Panc1 (cell line): ENCODE data around the gene SLC25A46. TPM values are rescaled to one million over a fixed set of nuclear protein-coding genes. Genes with fewer than 3 reads are reported as not detected.

Source experiments
- ATAC-seq: fragments of 200-7000 bp; cut with Tn5 transposase; 2 replicates; pipeline ENCODE4 v1.9.1; 2020; ENCODE audit warnings: mild to moderate bottlenecking, moderate library complexity
- BruUV-seq: library from RNA; stranded (reverse); fragments of 400-500 nt; replicated peaks from 2 replicates; lab custom pipeline; 2021; lab: Mats Ljungman, UMichigan
- CTCF ChIA-PET: fragments of 300-600 bp; sonication (Branson Sonifier 250); formaldehyde crosslinking; loops from one replicate; lab custom pipeline; 2022; ENCODE audit warnings: antibody characterized with exemption; lab: Charles Lee
- POLR2A ChIA-PET: fragments of 300-600 bp; sonication (Branson Sonifier 250); formaldehyde crosslinking; loops from one replicate; lab custom pipeline; 2022; ENCODE audit warnings: antibody characterized with exemption; lab: Charles Lee
- DNase-seq: peaks from one replicate; pipeline ENCODE4 v3.0.0-alpha.2; 2010; ENCODE audit warnings: low read depth, low spot score
- H3K27ac ChIP-seq: 2 replicates; pipeline ENCODE4 v1.5.1; 2011; ENCODE audit warnings: mild to moderate bottlenecking, low read length, inconsistent platforms
- H3K27me3 ChIP-seq: fragments of 200-500 bp; sonication (Bioruptor generic); 2 replicates; pipeline ENCODE4 v1.6.0; 2014; ENCODE audit warnings: low read length, inconsistent platforms; ENCODE audit not compliant: control insufficient read depth, insufficient read depth
- H3K36me3 ChIP-seq: fragments of 200-500 bp; sonication (Bioruptor generic); 2 replicates; pipeline ENCODE4 v1.5.1; 2014; ENCODE audit warnings: inconsistent platforms, mild to moderate bottlenecking, low read length, moderate library complexity; ENCODE audit not compliant: control insufficient read depth, insufficient read depth
- H3K4me1 ChIP-seq: 2 replicates; pipeline ENCODE4 v1.5.1; 2011; ENCODE audit warnings: inconsistent platforms, mild to moderate bottlenecking, low read length, moderate library complexity; ENCODE audit not compliant: control insufficient read depth, insufficient read depth
- H3K4me3 ChIP-seq, 2 experiments: 2 replicates each; pipeline ENCODE4 v1.5.1; 2011 to 2012; ENCODE audit warnings: low read depth in 2 of 2, low read length in 2 of 2, mild to moderate bottlenecking in 2 of 2, inconsistent platforms in 1 of 2, moderate library complexity in 1 of 2
- H3K9me3 ChIP-seq: fragments of 200-500 bp; sonication (Bioruptor generic); 2 replicates; pipeline ENCODE4 v1.5.1; 2014; ENCODE audit warnings: low read depth, mild to moderate bottlenecking, inconsistent platforms, low read length, moderate library complexity; ENCODE audit not compliant: control insufficient read depth, insufficient read depth
- POLR2AphosphoS5 ChIP-seq: IDR thresholded peaks from 2 replicates; pipeline ENCODE4 v1.6.1; 2012; ENCODE audit warnings: mild to moderate bottlenecking, low read depth, low read length, moderate library complexity
- SIN3A ChIP-seq: IDR thresholded peaks from 2 replicates; pipeline ENCODE4 v1.6.1; 2012; ENCODE audit warnings: low read depth, mild to moderate bottlenecking, low read length, moderate library complexity, borderline replicate concordance; ENCODE audit not compliant: insufficient read depth
- TCF7L2 ChIP-seq: IDR thresholded peaks from 2 replicates; pipeline ENCODE4 v1.6.1; 2011; ENCODE audit warnings: mild to moderate bottlenecking, low read depth, low read length, inconsistent platforms
- in situ Hi-C: cut with HindIII; loops from 2 replicates; pipeline ENCODE4 v1.10.0; 2016; ENCODE audit warnings: low sequenced_read_pairs, low pct_unique_long_range_greater_than_20kb
- intact Hi-C: fragments of 100-400 bp; cut with micrococcal nuclease; formaldehyde crosslinking; loops from one replicate; pipeline ENCODE4 v1.10.0; 2022; ENCODE audit not compliant: unreplicated experiment
- total RNA-seq: library from RNA; stranded (reverse); gene quantifications from one replicate; pipeline ENCODE4 v1.2.1, GENCODE V29; 2021; ENCODE audit not compliant: unreplicated experiment
- TF ChIP-seq, protein P1 (sequence below), 2 experiments: IDR thresholded peaks; 2 replicates each; pipeline ENCODE4 v1.6.1; 2011 to 2012; ENCODE audit warnings: low read depth in 2 of 2, control low read depth in 1 of 2, low read length in 1 of 2, mild to moderate bottlenecking in 1 of 2, moderate library complexity in 1 of 2; ENCODE audit not compliant: insufficient read depth in 1 of 2
- TF ChIP-seq, protein P2 (sequence below): fragments of 450-650 bp; IDR thresholded peaks from 2 replicates; pipeline ENCODE4 v1.5.1; 2017; ENCODE audit warnings: mild to moderate bottlenecking

Gene SLC25A46
- total RNA-seq, 1 experiment from 2014 or later, result 34.5 TPM

DNA sequence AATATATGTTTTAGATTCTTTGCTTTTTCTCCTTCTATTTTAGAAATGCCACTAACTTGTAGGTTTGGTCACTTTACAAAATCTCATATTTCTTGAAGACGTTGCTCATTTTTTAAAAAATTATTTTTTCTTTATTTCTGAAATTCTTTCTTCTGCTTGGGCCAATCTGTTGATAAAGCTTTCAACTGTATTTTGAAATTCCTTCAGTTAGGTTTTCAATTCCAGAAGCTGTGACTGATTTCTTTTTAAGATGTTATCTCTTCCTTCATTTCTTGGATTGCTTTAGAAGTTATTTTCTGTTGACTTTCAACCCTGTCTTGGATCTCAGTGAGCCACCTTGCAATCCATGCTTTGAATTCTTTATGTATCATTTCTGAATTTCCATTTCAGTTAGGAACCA lies 64.2 kb downstream of the SLC25A46 start:
- Histone ChIP-seq H3K27me3 (no peaks in the 10 kb centered on the region), H3K27ac (no peak overlapping the region), H3K4me1 (no peaks in the 10 kb centered on the region), H3K36me3 (no peaks in the 10 kb centered on the region), H3K9me3 (peaks cover 6% of the 10 kb centered on the region; the same call in 1 of the 2 replicates), H3K4me3 (no peak overlapping the region)
- CTCF ChIA-PET, result interaction anchor here (0.6 kb wide), 1 partner anchor 1205 kb away, joined by 8 read pairs; no protein-coding TSS in a partner anchor
- in situ Hi-C loops (no loop called here), intact Hi-C loops (no loop called here)
- POLR2A ChIA-PET, result no interaction called here
- DNase-seq (no peak), ATAC-seq (no peak)
- BruUV-seq, result no TSS peak
- TF ChIP-seq, protein P1, sequence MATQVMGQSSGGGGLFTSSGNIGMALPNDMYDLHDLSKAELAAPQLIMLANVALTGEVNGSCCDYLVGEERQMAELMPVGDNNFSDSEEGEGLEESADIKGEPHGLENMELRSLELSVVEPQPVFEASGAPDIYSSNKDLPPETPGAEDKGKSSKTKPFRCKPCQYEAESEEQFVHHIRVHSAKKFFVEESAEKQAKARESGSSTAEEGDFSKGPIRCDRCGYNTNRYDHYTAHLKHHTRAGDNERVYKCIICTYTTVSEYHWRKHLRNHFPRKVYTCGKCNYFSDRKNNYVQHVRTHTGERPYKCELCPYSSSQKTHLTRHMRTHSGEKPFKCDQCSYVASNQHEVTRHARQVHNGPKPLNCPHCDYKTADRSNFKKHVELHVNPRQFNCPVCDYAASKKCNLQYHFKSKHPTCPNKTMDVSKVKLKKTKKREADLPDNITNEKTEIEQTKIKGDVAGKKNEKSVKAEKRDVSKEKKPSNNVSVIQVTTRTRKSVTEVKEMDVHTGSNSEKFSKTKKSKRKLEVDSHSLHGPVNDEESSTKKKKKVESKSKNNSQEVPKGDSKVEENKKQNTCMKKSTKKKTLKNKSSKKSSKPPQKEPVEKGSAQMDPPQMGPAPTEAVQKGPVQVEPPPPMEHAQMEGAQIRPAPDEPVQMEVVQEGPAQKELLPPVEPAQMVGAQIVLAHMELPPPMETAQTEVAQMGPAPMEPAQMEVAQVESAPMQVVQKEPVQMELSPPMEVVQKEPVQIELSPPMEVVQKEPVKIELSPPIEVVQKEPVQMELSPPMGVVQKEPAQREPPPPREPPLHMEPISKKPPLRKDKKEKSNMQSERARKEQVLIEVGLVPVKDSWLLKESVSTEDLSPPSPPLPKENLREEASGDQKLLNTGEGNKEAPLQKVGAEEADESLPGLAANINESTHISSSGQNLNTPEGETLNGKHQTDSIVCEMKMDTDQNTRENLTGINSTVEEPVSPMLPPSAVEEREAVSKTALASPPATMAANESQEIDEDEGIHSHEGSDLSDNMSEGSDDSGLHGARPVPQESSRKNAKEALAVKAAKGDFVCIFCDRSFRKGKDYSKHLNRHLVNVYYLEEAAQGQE (IDR thresholded peaks at IDR 0.05; ENCODE audit: insufficient read depth in 1 of 2, low read depth in 2 of 2, low read length in 1 of 2), result no peak
- TF ChIP-seq TCF7L2, result no peak
- no peak for TF ChIP-seq SIN3A
- TF ChIP-seq POLR2AphosphoS5, result no peak
- TF ChIP-seq, protein P2, sequence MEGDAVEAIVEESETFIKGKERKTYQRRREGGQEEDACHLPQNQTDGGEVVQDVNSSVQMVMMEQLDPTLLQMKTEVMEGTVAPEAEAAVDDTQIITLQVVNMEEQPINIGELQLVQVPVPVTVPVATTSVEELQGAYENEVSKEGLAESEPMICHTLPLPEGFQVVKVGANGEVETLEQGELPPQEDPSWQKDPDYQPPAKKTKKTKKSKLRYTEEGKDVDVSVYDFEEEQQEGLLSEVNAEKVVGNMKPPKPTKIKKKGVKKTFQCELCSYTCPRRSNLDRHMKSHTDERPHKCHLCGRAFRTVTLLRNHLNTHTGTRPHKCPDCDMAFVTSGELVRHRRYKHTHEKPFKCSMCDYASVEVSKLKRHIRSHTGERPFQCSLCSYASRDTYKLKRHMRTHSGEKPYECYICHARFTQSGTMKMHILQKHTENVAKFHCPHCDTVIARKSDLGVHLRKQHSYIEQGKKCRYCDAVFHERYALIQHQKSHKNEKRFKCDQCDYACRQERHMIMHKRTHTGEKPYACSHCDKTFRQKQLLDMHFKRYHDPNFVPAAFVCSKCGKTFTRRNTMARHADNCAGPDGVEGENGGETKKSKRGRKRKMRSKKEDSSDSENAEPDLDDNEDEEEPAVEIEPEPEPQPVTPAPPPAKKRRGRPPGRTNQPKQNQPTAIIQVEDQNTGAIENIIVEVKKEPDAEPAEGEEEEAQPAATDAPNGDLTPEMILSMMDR, result no peak

DNA sequence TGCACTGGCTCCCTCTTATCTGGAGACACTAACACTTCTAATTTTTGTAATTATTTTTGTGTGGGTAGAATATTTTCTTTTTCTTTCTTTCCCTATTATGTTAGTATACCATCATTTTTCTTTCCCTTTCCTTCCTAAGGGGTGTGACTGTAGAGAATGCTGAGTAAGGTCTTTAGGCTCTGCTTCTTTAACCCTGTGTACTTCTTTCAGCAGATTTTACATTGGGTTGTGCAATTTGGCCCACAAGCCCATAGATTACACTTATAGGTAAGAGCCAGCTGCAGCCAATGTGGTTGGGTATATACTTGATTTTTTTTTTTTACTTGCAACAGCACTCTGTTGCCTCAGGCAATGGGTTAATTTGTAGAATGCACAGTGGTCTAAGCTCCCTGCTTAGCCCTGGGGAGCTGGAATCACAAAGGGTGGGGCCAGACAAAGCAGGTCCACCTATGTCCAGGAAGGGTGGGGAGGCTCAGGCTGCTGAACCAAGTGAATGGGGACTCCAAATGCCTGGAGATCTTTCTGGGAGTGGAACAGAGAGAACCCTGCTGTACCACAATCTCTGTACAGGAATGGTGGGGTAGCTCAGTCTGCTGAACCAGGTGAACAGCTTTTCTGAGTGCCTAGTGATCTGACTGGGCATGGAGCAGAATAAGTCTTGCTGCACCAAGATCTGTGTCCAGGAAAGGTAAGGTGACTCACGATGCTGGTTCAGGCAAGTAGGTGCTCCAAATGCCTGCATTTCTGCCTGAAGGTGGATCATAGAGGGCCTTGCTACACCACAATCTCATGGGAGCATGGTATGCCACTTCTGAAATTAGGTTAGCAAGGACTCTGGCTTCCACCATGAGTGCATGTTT lies 64.9 kb downstream of the SLC25A46 start:
- POLR2A ChIA-PET, result no interaction called here
- no peak overlapping the region for H3K27ac ChIP-seq
- H3K27me3 ChIP-seq, result no peaks in the 10 kb centered on the region
- intact Hi-C loops, result no loop called here
- no peak for DNase-seq
- H3K36me3 ChIP-seq, result no peaks in the 10 kb centered on the region
- BruUV-seq, result no TSS peak
- H3K4me1 ChIP-seq, result no peaks in the 10 kb centered on the region
- CTCF ChIA-PET, result no interaction called here
- no peak for TF ChIP-seq SIN3A
- no peak for TF ChIP-seq POLR2AphosphoS5
- TF ChIP-seq, protein P1 (IDR thresholded peaks at IDR 0.05; ENCODE audit: insufficient read depth in 1 of 2, low read depth in 2 of 2, low read length in 1 of 2), result no peak
- TF ChIP-seq, protein P2, result no peak
- TF ChIP-seq TCF7L2, result no peak
- no peak for ATAC-seq
- H3K9me3 ChIP-seq, result peaks cover 6% of the 10 kb centered on the region; the same call in 1 of the 2 replicates
- in situ Hi-C loops, result no loop called here
- no peak overlapping the region for H3K4me3 ChIP-seq
